ENCODE data around the gene CFAP54. TPM values are rescaled to one million over a fixed set of nuclear protein-coding genes. Genes with fewer than 3 reads are reported as not detected.

The CFAP54 gene
- total RNA-seq, 1 donor from 2014 or later, result 9.7 TPM

Other genes with a start within 250 kb of the CFAP54 start
- 94.1 and 127 TPM in 2 replicates for gene CDK17, start 89.1 kb upstream of the CFAP54 start, total RNA-seq